GM13977 (cell line): Measurements from ENCODE around the gene ALK.

ENCODE experiments used
- DNase-seq: peaks from one replicate; pipeline ENCODE4 v3.0.0; 2012; ENCODE audit warnings: low spot score
- in situ Hi-C: fragments of 300-500 bp; cut with MboI; formaldehyde crosslinking; loops from one replicate; pipeline ENCODE4 v1.12.0; 2022; ENCODE audit warnings: low sequenced_read_pairs, low pct_unique_long_range_greater_than_20kb, mixed read lengths, inconsistent platforms; ENCODE audit not compliant: unreplicated experiment
- TF ChIP-seq, protein P1 (sequence below): IDR thresholded peaks from 2 replicates; pipeline ENCODE4 v1.5.1; 2012; ENCODE audit warnings: mild to moderate bottlenecking, control low read depth; ENCODE audit not compliant: insufficient read depth; ENCODE audit errors: extremely low read depth, missing control alignments

ALK gene

DNA sequence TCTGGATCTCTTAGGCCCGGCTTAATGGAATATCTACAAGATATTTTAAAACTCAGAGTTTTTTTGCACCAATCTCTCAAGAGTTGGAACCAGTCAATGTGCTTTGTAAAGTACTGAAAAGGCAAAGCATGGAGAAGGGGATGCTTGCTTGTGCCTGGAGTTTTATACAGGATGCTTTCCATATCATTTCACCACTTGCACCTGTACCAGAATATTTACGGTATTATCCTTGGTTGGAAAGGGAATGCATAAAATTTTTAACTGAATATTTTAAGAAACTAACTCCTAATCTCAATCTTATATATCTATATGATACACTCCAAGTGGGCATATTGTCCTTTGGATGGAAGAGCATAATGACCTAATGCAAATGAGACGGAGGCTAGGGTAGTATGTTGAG lies 487.5 kb downstream of the ALK start:
- TF ChIP-seq, protein P1, sequence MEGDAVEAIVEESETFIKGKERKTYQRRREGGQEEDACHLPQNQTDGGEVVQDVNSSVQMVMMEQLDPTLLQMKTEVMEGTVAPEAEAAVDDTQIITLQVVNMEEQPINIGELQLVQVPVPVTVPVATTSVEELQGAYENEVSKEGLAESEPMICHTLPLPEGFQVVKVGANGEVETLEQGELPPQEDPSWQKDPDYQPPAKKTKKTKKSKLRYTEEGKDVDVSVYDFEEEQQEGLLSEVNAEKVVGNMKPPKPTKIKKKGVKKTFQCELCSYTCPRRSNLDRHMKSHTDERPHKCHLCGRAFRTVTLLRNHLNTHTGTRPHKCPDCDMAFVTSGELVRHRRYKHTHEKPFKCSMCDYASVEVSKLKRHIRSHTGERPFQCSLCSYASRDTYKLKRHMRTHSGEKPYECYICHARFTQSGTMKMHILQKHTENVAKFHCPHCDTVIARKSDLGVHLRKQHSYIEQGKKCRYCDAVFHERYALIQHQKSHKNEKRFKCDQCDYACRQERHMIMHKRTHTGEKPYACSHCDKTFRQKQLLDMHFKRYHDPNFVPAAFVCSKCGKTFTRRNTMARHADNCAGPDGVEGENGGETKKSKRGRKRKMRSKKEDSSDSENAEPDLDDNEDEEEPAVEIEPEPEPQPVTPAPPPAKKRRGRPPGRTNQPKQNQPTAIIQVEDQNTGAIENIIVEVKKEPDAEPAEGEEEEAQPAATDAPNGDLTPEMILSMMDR = no peak
- DNase-seq = no peak
- in situ Hi-C loops = no loop called here

DNA sequence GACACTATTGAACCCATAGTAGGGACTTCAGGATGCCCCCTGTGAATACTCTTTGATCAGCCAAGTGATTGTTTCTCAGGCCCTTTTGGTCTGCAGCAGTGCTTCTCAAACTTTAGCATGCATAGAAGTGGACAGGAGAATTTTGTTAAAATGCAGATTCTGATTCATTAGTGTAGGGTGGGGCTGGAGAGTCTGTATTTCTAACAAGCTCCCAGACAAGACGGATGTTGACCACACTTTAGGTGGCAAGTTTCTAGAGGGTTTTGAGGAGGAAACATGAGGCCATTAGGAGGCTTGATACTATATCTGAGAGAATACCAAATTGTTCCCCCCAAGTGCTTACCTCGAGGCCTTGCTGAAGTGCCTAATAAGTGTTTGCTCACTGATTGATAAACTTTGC lies 488.3 kb downstream of the ALK start:
- in situ Hi-C loops = no loop called here
- TF ChIP-seq, protein P1 = no peak
- DNase-seq = no peak

DNA sequence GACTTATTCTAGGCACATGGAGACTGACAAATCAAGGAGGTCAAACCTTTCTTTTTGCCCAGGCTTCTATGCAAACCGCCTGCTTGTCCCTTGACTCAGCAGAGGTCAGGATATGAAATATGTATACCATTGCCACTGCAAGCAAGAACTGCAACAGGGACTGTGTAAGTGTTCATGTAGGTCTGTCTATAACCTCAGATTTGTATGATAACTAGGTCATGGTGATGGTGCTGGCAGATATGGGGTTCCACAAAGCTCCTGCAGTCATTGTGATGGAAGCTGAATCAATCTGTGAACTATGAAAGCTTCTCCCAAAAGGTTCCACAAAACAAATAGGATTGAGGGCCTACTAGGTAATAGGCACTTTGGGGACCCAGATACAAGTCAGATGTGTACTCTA lies 489.9 kb downstream of the ALK start:
- TF ChIP-seq, protein P1 = no peak
- no peak for DNase-seq
- in situ Hi-C loops = no loop called here

DNA sequence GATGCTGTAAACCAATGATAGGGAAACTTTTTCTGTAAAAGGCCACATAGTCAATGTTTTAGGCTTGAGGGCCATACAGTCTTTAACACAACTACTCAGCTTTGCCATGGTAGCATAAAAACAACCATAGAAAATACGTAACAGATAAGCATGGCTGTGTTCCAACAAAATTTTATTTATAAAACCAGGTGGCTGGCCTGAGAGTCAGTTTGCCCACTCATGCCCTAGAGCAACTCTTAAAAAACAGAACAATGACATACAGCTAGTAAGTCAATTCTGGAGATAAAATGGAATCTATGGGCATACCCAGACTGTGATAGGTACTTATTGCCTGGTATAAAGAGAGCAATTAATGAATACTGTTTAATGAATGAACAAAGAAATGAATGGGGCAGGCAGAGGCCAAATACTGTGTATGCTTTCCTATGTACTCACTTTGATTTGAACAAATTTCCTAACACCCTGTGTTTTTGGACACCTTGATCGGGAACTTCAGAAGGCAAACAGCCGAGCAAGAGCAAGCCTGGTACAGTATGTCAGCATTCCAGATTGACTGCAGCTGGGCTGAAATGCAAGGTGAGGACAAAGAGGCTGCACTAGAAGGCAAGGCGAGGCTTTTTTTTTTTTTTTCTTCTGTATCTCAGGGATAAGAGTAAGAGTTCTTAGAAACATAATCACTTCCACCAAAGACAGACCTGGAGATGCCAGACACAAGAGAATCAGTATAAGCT lies 490.8 kb downstream of the ALK start:
- in situ Hi-C loops = no loop called here
- TF ChIP-seq, protein P1 = no peak
- DNase-seq = no peak

DNA sequence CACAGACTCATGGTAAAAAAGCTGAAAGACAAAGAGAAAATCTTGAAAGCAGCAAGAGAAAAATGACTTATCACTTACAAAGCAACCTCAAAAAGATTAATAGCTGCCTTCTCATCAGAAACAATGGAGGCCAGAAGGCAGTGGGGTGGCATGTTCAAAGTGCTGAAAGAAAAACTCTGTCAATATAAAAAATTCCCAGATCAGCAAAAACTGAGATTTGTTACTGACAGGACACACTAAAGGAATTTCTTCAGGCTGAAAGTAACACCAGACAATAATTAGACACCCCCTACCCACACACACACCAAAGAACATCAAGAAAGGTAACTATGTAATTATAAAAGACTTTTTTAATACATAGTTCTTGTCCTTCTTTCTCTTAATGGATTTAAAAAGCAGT lies 495.0 kb downstream of the ALK start:
- DNase-seq = no peak
- TF ChIP-seq, protein P1 = no peak
- in situ Hi-C loops = no loop called here

DNA sequence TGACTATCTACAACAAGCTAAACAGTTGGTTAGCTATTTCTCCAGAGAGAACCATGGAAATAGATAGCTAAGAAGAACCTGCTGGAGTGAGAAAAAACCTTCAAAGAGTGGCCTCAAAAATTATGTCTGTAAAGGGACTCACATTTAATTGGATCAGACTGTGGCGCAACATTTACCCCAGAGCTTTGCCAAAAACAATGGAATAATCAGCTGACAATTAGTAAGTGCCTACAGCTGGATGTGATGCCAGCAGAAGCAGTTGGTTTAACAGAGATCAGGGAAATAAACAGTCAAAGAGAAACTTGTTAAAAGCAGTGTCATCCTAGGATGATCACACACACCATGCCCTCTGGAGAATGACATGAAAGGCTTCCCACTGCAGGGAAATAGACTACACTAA lies 495.5 kb downstream of the ALK start:
- TF ChIP-seq, protein P1 = no peak
- in situ Hi-C loops = no loop called here
- DNase-seq = no peak
